GM12874 (cell line): ENCODE results near the gene KLHL35.

Source experiments
- TF ChIP-seq, protein P1 (sequence below): IDR thresholded peaks from 2 replicates; pipeline ENCODE4 v1.5.1; 2011; ENCODE audit warnings: low read depth, mild to moderate bottlenecking, control low read depth, low read length, moderate library complexity; ENCODE audit not compliant: insufficient read depth

Gene KLHL35

DNA sequence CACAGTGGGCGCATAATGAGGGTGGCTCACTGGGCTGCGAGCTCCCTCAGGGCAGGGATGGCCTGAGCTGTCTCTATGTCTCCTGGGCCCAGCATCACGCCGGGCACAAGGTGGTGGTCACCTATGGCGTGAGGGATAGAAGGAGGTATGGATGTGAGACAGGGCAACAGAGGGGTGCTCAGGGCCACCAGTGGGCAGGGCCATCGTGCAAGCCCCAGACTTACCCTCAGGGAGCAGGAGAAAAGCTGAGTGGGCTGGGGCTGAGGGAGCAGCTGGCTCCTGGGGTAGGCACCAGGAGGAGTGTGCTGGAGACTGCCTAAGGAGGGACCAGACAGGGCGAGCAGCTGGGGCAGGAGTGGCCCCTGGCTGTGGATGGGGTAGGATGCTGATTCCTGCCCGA is 34.3 kb upstream of the KLHL35 start:
- TF ChIP-seq, protein P1, sequence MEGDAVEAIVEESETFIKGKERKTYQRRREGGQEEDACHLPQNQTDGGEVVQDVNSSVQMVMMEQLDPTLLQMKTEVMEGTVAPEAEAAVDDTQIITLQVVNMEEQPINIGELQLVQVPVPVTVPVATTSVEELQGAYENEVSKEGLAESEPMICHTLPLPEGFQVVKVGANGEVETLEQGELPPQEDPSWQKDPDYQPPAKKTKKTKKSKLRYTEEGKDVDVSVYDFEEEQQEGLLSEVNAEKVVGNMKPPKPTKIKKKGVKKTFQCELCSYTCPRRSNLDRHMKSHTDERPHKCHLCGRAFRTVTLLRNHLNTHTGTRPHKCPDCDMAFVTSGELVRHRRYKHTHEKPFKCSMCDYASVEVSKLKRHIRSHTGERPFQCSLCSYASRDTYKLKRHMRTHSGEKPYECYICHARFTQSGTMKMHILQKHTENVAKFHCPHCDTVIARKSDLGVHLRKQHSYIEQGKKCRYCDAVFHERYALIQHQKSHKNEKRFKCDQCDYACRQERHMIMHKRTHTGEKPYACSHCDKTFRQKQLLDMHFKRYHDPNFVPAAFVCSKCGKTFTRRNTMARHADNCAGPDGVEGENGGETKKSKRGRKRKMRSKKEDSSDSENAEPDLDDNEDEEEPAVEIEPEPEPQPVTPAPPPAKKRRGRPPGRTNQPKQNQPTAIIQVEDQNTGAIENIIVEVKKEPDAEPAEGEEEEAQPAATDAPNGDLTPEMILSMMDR = no peak

DNA sequence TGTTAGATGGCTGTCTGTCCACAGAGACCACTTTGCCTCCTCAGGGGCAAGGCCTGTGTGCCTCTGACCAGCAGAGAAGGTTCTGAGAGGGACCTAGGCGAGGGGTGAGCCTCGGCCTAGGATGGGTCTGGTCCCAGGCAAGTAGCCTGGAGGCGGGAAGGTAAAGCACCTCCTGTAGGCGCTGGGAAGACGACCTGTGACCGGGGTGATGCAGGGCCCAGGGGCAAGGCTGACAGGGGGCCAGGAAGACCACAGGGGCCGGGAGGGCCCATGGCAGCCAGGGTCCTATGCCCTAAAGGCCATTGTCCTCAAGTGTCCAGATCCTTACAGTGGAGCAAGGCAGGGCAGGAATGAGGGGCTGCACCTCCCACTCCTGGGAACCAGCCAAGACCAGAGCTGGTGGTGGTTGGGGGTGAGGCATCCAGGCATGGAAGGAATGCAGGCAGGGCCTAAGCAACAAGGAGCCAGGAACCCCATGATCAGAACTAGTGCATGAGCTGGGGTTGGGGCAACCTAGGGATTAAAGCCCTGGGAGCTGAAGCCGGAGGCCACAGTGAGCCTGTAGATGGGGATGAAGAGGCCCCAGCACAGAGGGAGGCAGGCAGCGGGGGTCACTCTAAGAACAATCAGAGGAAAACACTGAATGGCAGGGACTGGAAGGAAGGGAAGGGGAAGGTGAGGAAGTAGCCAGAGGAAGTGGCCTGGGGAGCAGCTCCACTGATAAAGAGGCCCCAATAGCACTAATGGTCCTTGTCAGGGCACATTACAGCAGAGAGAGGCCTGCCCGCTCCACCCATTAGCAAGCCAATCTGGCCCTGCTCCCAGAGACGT is 32.9 kb upstream of the KLHL35 start:
- TF ChIP-seq, protein P1 = no peak

DNA sequence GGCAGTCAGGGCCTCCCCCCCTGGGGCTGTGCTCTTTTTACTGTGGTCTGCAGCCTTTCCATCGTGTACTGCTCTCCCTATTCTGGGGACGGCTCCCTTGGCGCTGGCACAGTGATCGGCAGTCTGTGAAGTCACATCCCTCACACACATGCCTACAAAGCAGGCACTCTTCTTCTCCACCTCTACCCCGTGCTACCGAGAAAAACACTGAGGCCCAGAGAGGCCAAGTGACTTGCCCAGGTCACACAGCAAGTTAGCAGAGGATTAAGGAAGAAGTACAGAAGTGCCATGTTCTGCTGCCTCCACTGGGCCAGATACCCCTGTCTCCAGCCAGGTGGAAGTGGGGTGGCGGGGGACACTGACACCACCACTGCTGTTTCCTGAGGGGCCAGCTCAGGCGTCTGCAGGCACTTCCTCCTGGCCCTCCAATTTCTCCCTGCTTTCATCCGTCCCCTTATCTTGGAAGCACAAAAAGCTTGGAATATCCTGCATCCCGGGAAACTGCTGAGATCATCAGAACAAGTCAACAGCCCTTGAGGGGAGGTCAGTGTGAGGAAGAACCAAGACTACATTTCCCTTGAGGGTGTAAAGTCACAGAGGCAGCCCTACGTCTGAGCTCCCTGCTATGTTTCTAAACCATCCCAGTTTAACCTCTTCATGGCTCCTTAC is 30.2 kb upstream of the KLHL35 start:
- TF ChIP-seq, protein P1 = no peak

DNA sequence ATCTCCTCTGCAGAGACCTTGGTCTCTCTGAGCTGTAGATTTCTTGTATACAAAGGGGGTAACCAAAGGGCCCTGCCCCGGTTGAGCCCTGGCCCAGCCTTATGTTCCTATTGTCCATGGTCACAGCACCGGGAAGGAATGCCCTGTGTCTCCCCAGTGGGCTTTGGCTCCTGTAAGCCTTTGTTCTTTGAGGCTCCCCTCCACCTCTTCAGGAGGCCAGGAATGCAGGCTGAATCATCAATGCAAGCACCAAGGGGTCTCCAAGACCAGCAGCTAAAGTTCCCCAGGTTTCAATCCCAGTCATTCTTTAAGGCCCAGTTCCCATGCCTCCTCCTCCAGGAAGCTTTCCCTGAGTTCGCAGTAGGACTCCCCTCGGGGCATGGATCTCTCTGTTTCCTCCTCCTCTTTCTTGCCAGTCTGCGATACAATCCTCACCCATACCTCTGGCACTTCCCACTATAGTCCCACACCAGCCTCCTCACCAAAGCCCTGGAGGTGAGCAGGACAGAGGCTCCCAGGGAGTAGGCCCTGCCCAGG is 29.2 kb upstream of the KLHL35 start:
- TF ChIP-seq, protein P1 = no peak

DNA sequence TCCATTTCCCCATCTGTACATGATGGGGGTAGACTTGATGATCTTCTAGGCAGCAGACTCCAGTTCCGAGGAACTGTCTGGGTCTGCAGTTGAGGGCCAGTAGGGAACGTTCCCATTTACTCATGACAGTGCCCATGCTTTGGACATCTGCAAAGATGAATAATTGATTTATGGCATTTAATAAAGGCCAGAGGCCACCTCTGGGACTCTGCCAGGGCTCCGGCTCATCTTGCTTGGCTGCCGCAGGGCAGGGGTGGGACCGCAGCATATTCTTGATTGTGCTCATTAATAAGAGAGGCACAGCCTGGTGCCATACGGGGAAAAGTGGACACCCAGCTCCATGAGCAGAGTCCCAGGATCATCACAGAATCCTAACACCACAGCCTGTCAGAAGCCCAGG is 28.1 kb upstream of the KLHL35 start:
- TF ChIP-seq, protein P1 = no peak

DNA sequence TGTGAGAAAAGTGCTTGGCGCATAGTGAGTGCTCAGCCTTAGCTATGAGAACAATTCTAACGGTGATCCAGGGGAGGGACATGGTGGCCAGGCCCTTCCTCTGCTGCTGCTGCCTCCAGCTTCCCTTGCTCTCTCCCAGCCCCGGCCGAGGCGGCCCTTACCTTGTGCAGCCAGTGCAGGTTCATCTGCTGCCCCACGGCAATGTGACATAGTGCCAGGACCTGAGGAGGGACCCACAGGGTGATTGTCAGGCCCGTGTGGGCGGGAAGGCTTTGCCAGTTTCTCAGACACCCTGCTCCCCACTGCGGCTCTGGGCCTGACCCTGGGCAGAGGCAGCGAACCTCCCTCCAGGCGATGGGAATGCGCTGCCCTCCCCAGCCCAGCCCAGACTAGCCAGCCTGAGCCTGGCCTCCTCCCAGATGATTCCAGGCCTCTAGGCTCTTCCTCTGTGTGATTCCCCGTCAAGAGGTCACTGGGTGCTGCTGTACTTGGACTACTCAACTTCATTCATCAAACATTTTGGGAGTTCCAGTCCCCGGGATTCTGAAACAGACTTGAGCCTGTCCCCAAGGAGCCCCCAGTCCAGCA is 23.7 kb upstream of the KLHL35 start:
- TF ChIP-seq, protein P1 = no peak

DNA sequence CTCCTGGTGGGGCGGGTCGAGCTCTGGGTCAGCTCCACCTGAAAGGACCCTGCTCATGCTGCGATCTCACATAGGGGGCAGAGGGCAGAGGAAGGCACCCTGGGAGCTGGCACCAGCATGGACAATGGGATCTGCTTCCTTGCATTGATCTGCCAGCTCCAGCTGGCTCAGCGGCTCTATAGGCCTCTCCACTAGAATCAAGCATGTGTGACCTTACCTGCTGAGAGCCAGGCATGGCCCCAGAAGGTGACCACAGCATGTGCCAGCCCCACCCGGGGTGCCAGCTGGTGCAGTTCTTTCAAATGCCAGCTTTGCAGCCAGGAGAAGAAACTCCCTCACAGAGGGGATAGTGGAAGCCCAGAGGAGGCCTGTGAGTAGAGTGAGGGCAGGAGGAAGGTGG is 22.0 kb upstream of the KLHL35 start:
- TF ChIP-seq, protein P1 = no peak
